NCI-H2171 (cell line): Measurements from ENCODE around the gene SYNGR4.
"Not testable (repeated sequence)": the region's sequence is repeated elsewhere in the genome, so short reads cannot be mapped to it uniquely, and the experiment has no call there.

Experiments
- DNase-seq: peaks from one replicate; lab custom pipeline; 2025; lab: John Stamatoyannopoulos, UW

The SYNGR4 gene, protein sequence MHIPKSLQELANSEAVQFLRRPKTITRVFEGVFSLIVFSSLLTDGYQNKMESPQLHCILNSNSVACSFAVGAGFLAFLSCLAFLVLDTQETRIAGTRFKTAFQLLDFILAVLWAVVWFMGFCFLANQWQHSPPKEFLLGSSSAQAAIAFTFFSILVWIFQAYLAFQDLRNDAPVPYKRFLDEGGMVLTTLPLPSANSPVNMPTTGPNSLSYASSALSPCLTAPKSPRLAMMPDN

DNA sequence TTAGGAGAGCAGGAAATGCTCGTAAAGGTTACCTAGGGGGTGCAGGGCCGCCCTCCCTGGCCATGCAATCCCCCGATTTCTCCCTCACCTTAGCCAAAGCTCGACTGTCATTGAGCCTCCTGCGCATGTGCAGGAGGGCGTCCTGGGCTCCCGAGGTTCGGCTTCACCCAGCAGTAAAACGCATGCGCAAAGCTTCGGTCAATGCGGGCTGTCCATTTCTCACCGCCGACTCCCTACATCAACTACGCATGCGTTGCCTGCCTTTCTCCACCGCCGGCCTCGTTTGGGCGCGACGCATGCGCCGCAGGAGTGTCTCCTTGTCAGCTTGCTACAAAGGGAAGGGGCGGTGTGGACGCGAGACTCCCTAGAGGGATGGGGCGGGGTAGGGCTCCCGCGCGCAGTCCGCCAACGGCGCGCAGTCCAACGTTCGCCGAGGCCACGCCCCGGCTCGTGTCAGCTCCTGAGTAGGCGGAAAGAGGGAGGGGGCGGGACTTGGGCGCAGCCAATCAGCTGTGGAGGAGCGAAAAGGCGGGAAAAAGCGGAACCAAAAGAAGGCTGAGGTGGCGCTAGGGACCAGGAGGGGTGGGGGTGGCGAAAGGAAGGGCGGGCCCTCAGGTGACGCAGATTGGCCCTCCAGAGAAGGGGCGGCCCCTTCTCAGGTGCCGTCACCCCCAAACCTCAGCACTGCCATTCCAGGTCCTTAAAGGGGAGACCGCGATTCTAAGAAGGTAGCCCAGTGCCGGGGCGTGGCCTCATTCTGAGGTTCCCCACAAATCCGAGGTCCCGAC is at the start of gene SYNGR4, which contains the start of gene TMEM143:
Gene SYNGR4 (plus strand): TSS at position 558 of the 788 bp plus-strand sequence. CDS start 1,476 bp downstream, outside the sequence.
Gene TMEM143 (minus strand): TSS at position 131 of the 788 bp plus-strand sequence. CDS start 20 bp downstream, at position 111.
- DNase-seq: peak; percentile 99

DNA sequence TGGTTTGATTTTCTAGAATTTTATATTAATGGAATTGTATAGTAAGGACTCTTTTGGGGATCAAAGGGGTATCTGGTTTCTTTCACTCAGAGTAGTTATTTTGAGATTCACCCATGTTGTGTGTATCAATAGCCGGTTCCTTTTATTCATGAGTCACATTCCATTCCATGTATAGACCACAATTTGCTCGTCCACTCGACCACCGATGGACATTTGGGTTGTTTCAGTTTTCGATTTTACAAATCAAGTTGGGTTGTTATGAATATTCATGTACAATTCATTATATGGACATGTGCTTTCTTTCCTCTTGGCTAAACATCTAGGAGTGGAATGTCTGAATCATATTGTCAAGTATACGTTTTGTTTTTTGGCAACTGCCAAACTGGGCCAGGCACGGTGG is 48.5 kb upstream of the SYNGR4 start:
- DNase-seq: no peak

DNA sequence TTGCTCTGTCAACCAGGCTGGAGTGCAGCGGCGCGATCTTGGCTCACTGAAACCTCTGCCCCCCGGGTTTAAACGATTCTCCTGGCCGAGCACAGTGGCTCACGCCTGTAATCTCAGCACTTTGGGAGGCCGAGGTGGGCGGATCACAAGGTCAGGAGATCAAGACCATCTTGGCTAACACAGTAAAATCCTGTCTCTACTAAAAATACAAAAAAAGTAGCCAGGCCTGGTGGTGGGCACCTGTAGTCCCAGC is 46.5 kb upstream of the SYNGR4 start:
- not testable (repeated sequence) for DNase-seq

DNA sequence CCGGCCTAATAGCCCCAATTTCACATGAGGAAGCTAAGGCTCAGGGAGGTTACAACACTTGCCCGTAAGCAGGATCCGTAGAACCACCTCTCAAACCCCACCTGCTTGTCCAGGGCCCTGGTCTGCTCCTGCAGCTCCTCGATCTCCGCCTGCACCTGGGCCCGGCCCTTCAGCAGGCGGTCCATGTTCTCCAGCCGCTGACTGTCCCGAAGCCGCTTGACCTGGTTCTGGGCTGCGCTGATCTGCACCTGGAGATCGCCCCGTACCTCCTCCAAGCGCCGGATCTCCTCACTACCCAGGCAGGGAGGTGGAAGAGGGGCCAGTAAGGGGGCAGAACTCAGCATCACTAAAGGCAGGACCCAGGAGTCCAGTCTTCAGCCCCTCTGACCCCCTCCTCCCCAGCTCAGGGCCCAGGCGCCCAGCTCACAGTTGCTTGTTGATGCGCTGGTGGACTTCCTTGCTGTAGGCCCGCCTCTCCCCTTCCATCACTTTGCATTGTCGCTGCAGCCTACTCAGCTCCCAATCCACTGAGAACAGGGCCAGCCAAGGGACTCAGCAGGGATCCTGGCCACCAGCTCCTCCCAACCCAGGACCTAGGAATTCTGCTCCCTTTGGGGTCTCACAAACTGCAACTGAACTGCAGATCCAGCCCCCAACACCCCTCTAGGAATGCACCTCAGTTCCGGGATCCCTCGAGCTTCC is 45.7 kb upstream of the SYNGR4 start:
- no peak for DNase-seq

DNA sequence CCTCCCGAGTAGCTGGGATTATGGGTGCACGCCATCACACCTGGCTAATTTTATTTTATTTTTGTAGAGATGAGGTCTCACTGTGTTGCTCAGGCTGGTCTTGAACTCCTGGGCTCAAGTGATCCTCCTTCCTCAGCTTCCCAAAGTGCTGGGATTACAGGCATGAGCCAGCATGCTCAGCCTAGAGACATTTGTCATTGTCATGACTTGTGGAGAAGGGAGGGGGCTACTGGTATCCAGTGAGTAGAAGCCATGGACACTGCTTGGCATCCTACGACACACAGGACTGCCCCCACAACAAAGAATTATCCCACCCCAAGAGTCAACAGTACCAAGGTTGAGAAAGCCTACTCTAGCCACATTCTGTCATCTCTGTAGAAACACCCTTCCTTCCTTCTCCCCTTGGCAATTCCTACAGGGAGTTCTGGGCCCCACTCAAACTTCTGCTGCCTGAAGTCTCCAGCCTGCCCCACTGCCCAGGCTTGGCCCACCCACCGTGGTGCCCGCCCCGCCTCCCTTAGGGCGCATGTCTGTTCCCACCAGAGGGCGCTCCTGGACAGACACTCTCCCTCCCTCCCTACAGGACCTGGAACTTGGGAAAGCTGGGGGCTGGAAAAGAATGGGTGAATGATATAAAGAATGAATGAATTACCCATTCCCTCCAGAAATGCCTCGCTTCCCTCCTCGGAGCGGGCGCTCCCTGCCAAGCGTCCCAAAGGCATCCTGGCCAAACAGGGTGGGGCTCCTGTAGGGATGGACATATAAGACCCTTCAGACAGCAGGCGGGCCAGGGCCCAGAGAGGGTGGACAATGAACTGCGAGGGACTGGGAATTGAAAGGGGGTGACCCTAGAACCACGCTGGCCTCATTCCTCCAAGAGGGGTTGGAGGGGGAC is 44.3 kb upstream of the SYNGR4 start:
- peak; percentile 60 for DNase-seq

DNA sequence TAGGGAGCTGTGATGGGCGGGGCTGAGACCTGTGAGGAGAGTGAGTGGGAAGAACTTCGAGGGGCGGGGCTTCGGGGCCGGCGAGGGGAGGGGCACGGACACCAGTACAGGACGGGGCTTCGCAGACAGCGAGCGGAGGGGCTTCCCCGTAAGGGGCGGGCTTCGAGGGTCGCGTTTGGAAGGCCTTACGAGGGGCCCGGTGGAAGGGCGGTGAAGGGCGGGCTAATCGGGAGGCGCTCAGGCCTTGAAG is 42.9 kb upstream of the SYNGR4 start:
- peak; percentile 95 for DNase-seq

DNA sequence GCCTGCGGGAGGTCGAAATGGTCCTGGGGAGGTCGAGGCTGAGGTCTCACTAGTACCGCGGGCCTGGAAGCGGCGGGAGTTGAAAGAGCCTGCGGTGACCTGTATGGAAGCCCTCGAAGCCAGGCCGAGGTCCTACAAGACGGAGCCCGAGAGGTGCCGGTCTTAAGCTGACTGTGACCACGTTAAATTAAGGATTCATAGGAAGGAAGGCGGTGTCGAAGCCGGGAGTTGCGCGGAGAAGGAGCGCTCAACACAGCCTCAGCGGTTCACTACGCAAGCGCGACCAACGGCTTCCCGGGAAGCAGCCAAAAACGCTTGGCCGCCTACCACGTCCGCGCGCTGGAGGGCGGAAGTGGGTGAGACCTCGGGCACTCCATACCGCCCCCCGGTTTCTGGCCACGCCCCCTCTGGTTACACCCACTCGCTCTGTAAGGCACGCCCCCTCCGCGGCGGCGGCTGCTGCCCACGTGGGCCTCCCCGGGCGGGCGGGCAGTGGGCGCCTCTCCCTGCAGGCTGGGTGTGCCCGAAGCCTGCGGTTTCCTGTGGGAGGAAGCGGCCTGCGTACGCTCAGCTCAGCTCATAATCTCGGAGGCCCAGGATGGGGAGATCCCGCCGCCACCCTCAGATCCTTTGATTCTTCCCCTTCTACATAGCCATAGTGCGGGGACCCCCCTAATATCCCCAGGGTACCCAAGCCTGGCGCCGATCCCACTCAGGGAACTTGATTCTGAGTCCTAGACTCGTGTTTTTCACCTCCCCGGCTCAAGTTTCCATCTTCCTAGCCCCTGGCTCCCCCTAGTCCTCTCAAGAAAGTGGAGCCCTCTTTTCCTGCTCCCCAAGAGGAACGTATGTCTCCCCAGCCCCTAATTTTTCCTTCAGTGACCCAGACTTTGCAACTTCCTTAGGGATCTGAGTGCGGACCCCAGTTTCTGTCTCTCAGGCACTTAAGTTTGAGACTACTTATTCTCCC is 42.3 kb upstream of the SYNGR4 start:
- DNase-seq: peak; percentile 96

DNA sequence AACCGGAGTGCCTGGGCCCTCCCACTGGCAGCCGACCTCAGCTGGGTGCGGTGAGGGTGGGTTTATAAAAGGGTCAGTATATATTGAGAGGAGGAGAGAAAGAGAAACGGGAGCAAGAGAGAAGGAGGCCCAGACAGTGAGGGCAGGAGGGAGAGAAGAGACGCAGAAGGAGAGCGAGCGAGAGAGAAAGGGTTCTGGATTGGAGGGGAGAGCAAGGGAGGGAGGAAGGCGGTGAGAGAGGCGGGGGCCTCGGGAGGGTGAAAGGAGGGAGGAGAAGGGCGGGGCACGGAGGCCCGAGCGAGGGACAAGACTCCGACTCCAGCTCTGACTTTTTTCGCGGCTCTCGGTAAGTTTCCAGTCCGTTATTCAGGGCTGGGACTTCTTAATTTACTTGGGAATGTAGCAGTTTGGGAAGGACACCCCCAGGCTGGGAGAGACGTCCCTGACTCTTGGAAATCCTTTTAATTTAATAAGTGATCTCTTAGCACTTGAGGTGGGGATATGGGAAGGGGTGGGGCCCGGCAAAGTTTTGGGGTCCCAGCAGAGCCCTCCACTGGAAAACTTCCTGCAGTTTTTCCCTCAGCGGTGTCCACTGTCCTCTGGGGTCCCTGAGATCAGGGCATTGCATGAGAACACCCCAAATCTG is 38.8 kb upstream of the SYNGR4 start, which contains the start of gene EMP3:
Gene EMP3 (plus strand): TSS at position 288 of the 646 bp plus-strand sequence. CDS start 1,293 bp downstream, outside the sequence.
- DNase-seq: no peak

DNA sequence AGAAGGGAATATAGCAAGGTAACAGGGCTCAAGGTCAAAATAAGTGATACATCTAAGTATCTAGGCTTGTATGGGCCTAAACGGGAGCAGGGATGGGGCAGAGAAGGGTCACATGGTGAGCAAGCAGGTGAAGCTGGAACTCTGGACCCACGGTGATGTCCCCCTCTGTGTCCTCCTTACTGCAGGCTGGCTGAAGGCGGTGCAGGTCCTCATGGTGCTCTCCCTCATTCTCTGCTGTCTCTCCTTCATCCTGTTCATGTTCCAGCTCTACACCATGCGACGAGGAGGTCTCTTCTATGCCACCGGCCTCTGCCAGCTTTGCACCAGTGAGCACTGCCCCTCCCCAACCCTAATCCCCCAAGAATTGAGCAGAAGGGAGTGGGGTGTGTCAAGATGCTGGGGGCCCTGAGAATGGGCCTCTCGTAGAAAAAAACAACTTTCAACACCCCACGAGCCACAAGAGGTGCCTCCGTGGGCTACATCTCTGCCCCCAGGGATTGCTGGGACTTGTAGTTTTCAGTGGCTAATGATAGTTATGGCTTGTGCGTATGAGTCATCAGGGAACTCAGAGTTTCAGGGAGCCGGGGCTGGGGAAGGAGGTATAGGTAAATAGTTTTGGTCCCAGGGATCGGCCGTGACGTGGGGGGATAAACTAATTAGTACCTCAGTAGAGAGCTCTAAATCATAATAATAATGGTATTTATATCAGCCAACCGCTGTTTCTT is 34.8 kb upstream of the SYNGR4 start:
- no peak for DNase-seq

DNA sequence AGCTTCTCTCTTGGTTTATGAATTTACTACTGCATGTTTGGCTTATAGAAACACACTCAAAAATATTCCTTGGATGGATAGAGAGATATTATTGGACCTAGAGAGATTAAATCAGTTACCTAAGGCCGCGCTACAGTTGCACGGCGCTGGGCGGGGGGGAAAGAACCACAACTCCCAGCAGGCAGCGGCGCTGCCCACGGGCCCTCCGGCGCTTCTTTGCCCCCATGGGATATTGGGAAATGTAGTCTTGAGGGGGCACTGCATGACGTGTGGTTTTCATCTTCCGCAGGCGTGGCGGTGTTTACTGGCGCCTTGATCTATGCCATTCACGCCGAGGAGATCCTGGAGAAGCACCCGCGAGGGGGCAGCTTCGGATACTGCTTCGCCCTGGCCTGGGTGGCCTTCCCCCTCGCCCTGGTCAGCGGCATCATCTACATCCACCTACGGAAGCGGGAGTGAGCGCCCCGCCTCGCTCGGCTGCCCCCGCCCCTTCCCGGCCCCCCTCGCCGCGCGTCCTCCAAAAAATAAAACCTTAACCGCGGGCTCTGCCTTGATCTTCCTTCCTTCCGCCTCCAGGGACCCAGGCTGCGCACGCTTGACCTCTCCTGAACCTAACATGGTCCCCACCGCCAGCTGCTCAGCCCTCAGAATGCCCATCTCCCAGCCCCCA is 34.0 kb upstream of the SYNGR4 start:
- peak; percentile 95 for DNase-seq

DNA sequence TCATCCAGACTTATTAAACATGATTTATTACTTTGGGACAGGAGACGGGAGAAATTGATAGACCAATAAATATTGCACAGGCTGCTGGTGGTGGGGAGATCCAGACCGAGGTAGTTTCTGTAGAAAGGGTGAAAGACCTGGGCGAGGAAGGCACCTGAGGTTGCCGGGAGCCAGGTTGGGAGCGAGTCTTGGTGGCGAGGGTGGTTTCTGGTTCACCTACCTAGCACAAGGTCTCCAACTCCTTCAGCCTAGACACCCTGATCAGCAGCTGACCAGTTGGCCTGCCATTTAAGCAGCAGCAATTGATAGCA is 31.9 kb upstream of the SYNGR4 start:
- DNase-seq: peak; percentile 70

DNA sequence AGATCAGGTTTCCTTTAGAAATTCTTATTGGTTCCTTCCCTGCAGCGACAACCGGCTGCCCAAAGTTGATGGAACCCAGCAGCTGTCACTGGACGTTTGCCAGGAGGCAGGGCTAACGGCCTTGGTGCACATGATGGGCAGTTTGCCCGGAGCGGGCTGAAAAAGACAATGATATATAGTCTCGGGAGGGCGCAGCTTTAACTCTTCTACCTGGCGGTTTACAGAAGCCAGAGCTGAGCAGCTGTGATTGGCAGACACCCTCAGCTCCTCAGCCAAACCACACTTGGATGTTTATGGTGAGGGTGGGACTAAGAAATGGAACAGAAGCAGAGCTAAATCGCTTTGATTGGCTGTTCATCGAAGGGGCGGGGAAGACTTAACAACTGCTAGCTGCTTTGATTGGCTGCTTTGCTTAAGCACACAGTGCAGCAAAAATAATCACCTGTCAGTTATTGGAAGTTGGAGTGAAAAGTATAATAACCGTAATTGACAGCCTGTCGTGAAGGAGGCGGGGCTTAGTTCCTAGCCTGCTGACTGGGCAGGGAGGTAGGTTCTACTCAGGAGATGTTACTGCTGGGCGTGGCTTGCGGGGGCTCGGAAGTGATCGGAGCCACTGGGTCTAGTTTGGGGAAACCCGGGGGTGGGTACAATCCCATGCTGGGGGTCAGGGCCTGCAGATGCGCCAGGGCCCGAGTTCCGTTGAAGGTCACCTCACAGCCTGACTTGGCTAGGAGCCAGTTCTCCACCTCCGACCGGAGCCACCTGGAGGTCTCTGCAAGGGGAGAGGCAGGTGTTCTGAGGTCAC is 31.3 kb upstream of the SYNGR4 start:
- peak; percentile 100 for DNase-seq

DNA sequence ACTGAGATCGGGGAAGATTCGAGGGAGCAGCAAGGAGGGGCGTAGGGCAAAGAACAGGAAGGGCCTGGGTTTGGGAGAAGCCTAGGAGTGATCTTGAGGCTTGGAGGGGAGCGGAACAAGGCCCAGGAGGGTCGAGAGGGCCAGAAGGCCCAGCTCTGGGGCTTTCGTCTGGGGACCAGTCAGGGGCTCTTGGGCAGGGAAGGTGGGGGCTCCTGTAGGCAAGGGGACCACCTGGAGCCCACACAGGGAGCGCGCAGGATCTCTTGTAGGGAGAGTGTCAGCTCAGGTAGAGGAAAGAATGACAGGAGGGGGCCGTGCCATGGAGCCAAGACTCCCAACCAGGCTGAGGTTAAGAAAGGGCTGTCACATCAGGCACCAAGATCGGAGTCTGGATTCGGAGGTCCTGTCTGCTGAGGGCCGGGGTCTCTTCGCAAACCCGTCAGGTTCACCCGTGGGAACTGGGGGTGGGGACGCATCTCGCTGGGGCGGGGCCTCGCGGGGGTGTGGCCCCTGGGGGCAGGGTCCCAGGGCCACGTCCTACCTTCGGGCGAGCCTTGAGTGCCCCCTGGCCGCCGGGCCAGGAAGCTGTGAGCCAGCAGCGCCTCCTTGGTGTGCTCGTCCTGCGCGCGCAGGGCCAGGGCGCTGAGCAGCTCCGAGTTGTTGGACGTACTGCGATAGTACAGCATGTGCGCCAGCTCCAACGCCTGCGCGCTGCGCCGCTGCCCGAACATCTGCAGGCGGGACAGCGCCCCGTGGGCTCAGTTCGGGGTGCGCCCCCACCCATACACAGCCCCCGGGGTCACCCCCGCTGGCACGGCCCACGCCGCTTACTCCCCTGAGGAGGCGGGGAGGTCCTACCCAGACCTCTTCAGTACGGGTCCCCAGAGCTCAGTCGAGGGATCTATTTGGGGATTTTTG is 30.4 kb upstream of the SYNGR4 start:
- DNase-seq: peak; percentile 90

DNA sequence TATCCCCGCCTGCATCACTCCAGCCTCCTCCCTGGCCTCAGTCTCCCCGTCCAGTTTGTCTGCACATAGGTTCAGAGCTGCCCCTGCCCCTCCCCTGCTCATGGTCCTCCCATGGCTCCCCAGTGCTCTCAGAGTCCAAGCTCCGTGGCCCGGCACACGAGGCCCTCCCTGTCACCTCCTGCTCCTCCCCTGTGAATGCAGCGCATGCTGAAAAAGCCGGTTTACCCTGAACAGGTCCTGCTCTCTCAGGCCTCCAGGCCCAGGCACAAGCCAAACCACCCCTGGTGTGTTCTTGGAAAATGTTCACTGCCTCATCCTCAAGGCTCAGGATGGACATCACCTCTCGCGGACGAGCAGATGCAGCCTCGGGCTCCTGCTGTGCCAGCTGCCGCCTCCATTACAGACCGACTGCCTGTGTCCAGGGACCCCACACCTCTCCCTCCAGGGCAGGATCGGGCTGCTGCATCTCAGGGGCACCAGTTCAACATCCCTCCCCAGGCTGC is 25.9 kb upstream of the SYNGR4 start:
- no peak for DNase-seq

DNA sequence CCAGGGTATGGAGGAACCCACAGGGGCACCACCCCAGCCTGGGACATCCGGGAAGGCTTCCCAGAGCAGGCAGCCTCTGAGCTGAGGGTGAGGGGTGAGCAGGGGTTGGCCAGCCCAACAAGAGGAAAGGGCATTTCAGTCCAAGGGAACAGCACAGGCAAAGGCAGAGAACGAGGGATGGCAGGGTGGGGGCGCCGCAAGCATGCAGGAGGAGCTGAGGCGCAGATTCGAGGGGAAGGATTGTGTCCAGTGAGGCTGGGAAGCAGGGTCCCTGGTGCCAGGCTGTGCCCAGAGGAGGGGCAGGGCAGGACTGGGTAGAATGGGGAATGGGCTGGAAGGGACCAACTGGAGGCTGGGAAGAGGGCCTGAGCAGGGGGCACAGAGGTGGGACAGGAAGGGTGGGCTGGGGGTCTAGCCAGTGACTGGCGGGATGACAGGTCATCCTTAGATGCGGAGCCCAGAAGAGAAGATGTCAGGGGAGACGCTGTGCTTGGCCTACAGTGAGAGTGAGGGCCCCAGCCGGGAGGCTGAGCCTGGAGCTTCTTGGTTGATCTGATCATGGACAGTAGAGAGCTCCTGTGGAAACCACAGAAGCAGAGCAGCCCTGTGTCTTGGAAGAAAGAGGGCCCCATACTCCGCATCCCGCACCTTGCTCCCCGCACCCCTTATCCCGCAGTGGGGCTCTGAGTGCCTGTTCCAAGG is 25.2 kb upstream of the SYNGR4 start:
- DNase-seq: no peak

DNA sequence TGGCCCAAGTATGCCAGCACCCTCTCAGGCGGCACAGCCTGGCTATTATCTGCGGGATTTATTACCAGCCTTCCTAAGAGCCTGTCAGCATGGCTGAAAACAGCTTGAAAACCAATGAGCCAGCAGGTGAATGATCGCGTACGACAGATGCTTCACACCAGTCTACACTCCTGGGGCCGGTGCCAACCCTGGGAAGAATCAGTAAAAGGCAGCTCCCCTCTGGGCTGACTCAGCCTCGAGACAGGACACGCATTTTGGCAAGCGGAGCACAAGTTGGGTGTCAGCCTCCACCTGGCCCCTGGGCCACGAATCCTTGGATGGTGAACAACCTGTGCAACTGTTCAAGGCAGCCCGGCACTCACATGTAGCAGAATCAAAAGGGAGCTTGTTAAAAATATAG is 23.2 kb upstream of the SYNGR4 start:
- peak; percentile 97 for DNase-seq
